Measurements from ENCODE around the gene SIX5.

GRCh38 chr19:45778010-45778661 is 9.1 kb upstream of the SIX5 start:
- TF ChIP-seq, protein P1, sequence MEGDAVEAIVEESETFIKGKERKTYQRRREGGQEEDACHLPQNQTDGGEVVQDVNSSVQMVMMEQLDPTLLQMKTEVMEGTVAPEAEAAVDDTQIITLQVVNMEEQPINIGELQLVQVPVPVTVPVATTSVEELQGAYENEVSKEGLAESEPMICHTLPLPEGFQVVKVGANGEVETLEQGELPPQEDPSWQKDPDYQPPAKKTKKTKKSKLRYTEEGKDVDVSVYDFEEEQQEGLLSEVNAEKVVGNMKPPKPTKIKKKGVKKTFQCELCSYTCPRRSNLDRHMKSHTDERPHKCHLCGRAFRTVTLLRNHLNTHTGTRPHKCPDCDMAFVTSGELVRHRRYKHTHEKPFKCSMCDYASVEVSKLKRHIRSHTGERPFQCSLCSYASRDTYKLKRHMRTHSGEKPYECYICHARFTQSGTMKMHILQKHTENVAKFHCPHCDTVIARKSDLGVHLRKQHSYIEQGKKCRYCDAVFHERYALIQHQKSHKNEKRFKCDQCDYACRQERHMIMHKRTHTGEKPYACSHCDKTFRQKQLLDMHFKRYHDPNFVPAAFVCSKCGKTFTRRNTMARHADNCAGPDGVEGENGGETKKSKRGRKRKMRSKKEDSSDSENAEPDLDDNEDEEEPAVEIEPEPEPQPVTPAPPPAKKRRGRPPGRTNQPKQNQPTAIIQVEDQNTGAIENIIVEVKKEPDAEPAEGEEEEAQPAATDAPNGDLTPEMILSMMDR (IDR thresholded peaks at IDR 0.05; ENCODE audit: insufficient read depth, low read depth, low read length), result no peak
- TF ChIP-seq EZH2 (IDR thresholded peaks at IDR 0.05; ENCODE audit: insufficient read depth, low read length), result no peak
